Coronary artery (tissue), 2 donors: ENCODE measurements around the gene GADL1.
A peak's percentile ranks its signal among the peaks of the same experiment; 100 is the strongest.

Experiments used
- DNase-seq: peaks from one replicate; pipeline ENCODE4 v3.0.0-alpha.2; 2017; ENCODE audit warnings: low spot score
- H3K27ac ChIP-seq, 2 donors: fragments of 200-600 bp; sonication (generic); one replicate each; pipeline ENCODE4 v1.5.1; 2016 to 2019
- H3K4me3 ChIP-seq: fragments of 200-600 bp; sonication (generic); 2 replicates; pipeline ENCODE4 v1.5.1; 2016; ENCODE audit warnings: mild to moderate bottlenecking, moderate library complexity
- TF ChIP-seq, protein P1 (sequence below): fragments of 200-600 bp; sonication (generic); IDR thresholded peaks from one replicate; pipeline ENCODE4 v1.5.1; 2019; ENCODE audit warnings: antibody characterized with exemption

Gene GADL1

DNA sequence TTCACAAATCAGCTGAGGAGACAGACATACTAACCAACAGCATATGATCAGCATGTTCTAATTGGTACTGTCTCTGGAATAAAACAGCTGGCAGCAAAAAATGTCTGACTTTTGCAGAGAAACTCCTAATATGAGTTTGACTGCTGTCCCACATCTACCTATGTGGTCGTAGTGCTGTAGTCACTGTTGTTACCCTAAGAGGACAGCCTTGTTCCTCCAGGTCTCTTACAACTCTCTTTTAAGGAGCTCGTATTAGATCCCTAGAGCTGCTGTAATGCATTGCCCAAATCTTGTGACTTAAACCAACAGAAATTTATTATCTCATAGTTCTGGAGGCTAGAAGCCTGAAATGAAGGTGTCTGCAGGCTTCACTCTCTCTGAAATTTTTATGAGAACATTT, 195.9 kb downstream of the GADL1 start:
- TF ChIP-seq, protein P1, sequence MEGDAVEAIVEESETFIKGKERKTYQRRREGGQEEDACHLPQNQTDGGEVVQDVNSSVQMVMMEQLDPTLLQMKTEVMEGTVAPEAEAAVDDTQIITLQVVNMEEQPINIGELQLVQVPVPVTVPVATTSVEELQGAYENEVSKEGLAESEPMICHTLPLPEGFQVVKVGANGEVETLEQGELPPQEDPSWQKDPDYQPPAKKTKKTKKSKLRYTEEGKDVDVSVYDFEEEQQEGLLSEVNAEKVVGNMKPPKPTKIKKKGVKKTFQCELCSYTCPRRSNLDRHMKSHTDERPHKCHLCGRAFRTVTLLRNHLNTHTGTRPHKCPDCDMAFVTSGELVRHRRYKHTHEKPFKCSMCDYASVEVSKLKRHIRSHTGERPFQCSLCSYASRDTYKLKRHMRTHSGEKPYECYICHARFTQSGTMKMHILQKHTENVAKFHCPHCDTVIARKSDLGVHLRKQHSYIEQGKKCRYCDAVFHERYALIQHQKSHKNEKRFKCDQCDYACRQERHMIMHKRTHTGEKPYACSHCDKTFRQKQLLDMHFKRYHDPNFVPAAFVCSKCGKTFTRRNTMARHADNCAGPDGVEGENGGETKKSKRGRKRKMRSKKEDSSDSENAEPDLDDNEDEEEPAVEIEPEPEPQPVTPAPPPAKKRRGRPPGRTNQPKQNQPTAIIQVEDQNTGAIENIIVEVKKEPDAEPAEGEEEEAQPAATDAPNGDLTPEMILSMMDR = no peak
- H3K27ac ChIP-seq = no peak overlapping the region
- H3K4me3 ChIP-seq = no peak overlapping the region
- no peak for DNase-seq

DNA sequence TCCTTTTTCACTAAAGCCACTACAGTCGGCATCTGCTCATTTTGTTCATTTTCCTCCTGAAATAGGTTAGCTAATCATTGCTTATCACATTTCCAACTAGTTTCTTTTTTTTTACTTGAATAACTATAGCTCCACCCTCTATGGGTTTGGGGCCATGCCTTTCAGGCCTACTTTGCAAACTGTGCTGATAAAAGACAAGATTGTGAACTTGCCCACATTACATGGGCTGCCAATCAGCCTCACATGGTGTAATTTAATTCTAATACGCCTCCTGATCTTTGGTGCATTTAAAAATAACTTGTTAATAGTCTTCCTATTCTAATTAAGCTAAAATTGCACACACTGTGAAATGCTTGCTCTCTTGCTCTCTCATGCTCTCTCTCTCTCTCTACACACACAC, 197.6 kb downstream of the GADL1 start:
- H3K4me3 ChIP-seq = no peak overlapping the region
- DNase-seq = no peak
- TF ChIP-seq, protein P1 = no peak
- H3K27ac ChIP-seq = no peak overlapping the region

DNA sequence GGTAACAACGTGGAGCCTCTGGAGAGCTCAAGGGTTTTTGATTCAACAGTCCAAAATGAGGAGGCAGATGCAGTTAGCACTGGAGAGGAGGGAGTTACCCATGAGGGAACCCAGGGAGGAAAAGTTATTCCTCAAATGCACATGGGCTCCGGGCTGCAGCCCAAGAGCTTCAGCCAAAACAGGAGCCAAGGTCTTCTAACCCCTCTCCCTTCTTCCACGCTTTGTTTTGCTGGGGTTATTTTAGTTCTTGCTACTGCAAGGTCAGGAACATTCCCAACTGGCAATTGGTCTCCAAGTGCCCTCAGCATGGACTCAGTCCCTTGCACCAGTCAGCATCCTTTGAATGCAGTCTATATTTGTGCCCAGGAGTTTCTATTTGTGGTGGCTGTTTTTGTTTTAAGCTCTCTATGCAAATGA, 198.1 kb downstream of the GADL1 start:
- no peak overlapping the region for H3K4me3 ChIP-seq
- no peak for DNase-seq
- no peak overlapping the region for H3K27ac ChIP-seq
- TF ChIP-seq, protein P1 = no peak

DNA sequence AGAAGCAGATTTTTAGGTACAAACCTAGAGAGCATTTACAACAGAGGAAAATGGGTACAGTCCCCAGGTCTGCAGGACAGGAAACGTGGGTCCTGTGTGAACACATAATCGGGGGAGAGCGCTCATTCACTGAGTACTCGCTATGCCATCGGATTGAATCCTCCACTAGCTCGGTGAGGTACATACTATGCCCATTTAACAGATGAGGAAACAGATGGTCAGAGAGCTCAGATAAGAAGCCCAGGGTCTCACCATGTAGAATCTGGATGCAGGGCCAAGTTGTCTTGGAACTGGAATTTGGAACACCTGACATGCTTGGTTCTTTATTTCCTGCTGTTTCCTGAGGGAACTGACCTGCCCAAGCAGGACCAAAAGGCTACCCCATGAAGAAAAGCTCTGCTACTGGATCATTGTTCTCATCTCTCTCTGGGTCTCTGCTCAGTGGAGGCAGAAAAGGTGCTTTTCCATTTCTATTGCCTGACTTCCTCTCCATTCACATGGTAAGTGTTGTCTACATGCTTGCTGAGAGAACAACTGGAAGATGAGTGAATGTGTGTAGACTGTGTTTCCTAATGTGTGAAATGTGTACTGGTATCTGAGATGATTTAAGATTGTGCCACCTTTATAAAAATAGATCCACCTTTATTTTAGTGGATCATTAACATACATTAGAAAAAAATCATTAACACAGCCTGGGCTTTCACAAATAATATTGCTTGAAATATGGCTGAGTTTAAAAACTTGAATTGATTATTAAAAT, 199.0 kb downstream of the GADL1 start:
- Histone ChIP-seq H3K27ac (peak overlapping the region in 1 of 2 donors; percentile 1), H3K4me3 (no peak overlapping the region)
- TF ChIP-seq, protein P1 = no peak
- DNase-seq = no peak

DNA sequence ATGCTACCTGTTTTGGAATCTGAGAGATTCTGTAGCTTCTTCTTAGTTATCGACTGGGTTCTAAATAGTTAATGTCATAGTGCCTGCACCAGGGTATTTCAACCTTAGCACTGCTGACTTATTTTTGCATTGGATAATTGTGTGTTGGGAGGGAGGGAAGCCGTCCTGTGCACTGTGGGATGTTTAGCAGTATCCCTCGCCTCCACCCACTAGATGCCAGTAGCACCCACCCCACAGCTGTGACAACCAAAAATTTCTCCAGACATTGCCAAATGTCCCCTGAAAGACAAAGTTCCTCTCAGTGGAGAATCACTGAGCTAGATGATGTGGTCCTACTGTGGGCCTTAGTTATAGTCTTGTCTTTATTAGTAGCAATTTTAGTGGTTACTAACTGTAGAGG, 199.8 kb downstream of the GADL1 start:
- no peak for DNase-seq
- TF ChIP-seq, protein P1 = no peak
- Histone ChIP-seq H3K4me3 (no peak overlapping the region), H3K27ac (no peak overlapping the region)

DNA sequence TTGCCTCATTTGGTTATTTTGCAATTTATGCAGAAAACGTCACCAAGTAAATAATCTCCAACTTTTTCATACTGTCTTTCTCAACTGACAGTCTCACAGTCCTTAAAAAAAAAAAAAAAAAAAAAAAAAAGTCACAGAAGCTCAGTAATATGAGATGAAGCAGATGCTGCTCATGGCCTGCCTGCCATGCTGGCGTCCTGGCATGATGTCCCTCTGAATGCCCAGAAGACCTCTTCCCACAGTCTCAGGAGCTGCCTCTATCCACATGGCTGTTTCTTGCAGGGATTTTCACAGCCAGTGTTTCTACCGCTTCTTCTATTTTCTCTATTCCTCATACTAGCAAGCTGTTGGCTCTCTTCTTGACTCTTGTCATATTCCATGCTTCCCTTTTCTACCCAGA, 200.3 kb downstream of the GADL1 start:
- Histone ChIP-seq H3K4me3 (no peak overlapping the region), H3K27ac (no peak overlapping the region)
- no peak for DNase-seq
- TF ChIP-seq, protein P1 = no peak

DNA sequence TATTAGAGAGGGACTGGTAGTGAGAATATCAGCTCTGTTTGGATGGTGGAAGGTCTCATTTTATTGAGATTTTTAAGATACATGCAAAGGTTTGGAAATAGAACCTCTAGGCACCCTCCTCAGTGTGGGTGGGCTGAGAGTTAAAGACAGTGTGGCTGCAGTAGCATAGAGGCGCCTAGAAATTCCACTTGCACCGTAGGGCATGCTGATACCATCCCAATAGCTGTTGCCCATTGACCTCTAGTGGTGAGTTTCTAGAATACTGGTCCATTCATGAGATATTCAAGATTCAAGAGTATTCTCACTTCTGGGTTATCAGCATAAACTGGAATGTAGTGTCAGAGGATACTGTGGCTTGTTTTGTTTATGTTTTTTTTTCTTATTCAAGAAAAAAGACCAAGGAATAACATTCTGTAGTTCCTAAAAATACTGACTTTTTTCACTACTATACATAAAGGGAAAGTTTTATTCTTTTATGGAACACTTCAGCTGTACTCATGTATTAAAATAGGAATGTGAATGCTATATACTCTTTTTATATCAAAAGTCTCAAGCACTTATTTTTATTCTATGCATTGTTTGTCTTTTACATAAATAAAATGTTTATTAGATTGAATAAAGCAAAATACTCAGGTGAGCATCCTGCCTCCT, 200.9 kb downstream of the GADL1 start:
- H3K4me3 ChIP-seq = no peak overlapping the region
- H3K27ac ChIP-seq = no peak overlapping the region
- no peak for DNase-seq
- TF ChIP-seq, protein P1 = peak; percentile 64
